Measurements from ENCODE around the gene TLN1.
A peak's percentile ranks its signal among the peaks of the same experiment; 100 is the strongest.

TLN1 gene

DNA sequence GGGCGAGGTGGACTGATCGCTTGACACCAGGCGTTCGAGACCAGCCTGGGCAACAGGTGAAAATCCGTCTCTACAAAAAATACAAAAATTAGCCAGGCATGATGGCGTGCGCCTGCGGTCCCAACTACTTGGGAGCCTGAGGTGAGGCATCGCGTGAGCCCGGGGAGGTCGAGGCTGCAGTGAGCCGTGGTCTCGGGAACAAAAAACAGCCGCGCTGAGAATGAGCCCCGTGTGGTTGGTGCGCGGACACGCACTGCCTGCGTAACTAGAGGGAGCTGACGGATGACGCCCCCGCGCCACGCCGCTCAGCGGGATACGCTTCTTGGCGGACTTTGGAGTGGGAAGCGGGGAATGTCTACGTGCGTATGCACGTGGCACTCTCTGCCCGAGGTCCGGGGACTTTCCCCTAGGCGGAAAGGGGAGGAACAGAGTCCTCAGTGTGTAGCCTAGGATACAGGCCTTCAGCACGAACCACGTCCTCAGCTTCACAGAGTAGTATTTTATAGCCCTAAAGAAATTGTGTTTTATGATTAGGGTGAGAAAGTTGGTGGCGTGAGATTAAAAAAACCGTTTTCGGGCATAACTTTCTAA, 74.4 kb downstream of the TLN1 start, which contains the start of gene RMRP (continued):
- TF ChIP-seq, protein P1, sequence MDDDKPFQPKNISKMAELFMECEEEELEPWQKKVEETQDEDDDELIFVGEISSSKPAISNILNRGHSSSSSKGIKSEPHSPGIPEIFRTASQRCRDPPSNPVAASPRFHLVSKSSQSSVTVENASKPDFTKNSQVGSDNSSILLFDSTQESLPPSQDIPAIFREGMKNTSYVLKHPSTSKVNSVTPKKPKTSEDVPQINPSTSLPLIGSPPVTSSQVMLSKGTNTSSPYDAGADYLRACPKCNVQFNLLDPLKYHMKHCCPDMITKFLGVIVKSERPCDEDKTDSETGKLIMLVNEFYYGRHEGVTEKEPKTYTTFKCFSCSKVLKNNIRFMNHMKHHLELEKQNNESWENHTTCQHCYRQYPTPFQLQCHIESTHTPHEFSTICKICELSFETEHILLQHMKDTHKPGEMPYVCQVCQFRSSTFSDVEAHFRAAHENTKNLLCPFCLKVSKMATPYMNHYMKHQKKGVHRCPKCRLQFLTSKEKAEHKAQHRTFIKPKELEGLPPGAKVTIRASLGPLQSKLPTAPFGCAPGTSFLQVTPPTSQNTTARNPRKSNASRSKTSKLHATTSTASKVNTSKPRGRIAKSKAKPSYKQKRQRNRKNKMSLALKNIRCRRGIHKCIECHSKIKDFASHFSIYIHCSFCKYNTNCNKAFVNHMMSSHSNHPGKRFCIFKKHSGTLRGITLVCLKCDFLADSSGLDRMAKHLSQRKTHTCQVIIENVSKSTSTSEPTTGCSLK (tag by site-specific recombination; IDR thresholded peaks at IDR 0.05), result no peak
- TF ChIP-seq ZIC2 (tag by site-specific recombination; IDR thresholded peaks at IDR 0.05) (peak; percentile 87), MEIS1 (CRISPR knock-in tag; IDR thresholded peaks at IDR 0.05; ENCODE audit: borderline replicate concordance) (no peak), ZNF571 (tag by site-specific recombination; IDR thresholded peaks at IDR 0.05) (no peak), ZNF174 (tag by site-specific recombination; IDR thresholded peaks at IDR 0.05) (no peak), ZNF112 (tag by site-specific recombination; IDR thresholded peaks at IDR 0.05) (no peak), ZNF146 (tag by site-specific recombination; IDR thresholded peaks at IDR 0.05) (no peak), GLIS2 (tag by site-specific recombination; IDR thresholded peaks at IDR 0.05) (peak; percentile 97), ZNF214 (tag by site-specific recombination; IDR thresholded peaks at IDR 0.05; ENCODE audit: borderline replicate concordance) (no peak), ZNF211 (tag by site-specific recombination; IDR thresholded peaks at IDR 0.05; ENCODE audit: low read depth) (no peak), ZNF114 (tag by site-specific recombination; IDR thresholded peaks at IDR 0.05) (no peak), MYNN (tag by site-specific recombination; IDR thresholded peaks at IDR 0.05; ENCODE audit: borderline replicate concordance) (no peak; the same call in 1 of the 2 replicates), ZNF423 (tag by site-specific recombination; IDR thresholded peaks at IDR 0.05) (no peak), ZNF48 (tag by site-specific recombination; IDR thresholded peaks at IDR 0.05) (no peak), ZNF76 (tag by site-specific recombination; IDR thresholded peaks at IDR 0.05; ENCODE audit: borderline replicate concordance, low read depth) (peak; percentile 65; the same call in 1 of the 2 replicates), ZBTB48 (tag by site-specific recombination; IDR thresholded peaks at IDR 0.05) (peak; percentile 69; the same call in 1 of the 2 replicates)
- TF ChIP-seq, protein P2, sequence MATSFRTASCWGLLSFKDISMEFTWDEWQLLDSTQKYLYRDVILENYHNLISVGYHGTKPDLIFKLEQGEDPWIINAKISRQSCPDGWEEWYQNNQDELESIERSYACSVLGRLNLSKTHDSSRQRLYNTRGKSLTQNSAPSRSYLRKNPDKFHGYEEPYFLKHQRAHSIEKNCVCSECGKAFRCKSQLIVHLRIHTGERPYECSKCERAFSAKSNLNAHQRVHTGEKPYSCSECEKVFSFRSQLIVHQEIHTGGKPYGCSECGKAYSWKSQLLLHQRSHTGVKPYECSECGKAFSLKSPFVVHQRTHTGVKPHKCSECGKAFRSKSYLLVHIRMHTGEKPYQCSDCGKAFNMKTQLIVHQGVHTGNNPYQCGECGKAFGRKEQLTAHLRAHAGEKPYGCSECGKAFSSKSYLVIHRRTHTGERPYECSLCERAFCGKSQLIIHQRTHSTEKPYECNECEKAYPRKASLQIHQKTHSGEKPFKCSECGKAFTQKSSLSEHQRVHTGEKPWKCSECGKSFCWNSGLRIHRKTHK (tag by site-specific recombination; IDR thresholded peaks at IDR 0.05), result no peak
- TF ChIP-seq, protein P3, sequence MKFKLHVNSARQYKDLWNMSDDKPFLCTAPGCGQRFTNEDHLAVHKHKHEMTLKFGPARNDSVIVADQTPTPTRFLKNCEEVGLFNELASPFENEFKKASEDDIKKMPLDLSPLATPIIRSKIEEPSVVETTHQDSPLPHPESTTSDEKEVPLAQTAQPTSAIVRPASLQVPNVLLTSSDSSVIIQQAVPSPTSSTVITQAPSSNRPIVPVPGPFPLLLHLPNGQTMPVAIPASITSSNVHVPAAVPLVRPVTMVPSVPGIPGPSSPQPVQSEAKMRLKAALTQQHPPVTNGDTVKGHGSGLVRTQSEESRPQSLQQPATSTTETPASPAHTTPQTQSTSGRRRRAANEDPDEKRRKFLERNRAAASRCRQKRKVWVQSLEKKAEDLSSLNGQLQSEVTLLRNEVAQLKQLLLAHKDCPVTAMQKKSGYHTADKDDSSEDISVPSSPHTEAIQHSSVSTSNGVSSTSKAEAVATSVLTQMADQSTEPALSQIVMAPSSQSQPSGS (tag by site-specific recombination; IDR thresholded peaks at IDR 0.05; ENCODE audit: low read depth), result no peak
- TF ChIP-seq, protein P4, sequence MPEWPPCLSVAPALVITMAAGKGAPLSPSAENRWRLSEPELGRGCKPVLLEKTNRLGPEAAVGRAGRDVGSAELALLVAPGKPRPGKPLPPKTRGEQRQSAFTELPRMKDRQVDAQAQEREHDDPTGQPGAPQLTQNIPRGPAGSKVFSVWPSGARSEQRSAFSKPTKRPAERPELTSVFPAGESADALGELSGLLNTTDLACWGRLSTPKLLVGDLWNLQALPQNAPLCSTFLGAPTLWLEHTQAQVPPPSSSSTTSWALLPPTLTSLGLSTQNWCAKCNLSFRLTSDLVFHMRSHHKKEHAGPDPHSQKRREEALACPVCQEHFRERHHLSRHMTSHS (tag by site-specific recombination; IDR thresholded peaks at IDR 0.05), result no peak
- TF ChIP-seq, protein P5, sequence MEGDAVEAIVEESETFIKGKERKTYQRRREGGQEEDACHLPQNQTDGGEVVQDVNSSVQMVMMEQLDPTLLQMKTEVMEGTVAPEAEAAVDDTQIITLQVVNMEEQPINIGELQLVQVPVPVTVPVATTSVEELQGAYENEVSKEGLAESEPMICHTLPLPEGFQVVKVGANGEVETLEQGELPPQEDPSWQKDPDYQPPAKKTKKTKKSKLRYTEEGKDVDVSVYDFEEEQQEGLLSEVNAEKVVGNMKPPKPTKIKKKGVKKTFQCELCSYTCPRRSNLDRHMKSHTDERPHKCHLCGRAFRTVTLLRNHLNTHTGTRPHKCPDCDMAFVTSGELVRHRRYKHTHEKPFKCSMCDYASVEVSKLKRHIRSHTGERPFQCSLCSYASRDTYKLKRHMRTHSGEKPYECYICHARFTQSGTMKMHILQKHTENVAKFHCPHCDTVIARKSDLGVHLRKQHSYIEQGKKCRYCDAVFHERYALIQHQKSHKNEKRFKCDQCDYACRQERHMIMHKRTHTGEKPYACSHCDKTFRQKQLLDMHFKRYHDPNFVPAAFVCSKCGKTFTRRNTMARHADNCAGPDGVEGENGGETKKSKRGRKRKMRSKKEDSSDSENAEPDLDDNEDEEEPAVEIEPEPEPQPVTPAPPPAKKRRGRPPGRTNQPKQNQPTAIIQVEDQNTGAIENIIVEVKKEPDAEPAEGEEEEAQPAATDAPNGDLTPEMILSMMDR (tag by site-specific recombination; IDR thresholded peaks at IDR 0.05), result peak; percentile 89
- TF ChIP-seq, protein P6, sequence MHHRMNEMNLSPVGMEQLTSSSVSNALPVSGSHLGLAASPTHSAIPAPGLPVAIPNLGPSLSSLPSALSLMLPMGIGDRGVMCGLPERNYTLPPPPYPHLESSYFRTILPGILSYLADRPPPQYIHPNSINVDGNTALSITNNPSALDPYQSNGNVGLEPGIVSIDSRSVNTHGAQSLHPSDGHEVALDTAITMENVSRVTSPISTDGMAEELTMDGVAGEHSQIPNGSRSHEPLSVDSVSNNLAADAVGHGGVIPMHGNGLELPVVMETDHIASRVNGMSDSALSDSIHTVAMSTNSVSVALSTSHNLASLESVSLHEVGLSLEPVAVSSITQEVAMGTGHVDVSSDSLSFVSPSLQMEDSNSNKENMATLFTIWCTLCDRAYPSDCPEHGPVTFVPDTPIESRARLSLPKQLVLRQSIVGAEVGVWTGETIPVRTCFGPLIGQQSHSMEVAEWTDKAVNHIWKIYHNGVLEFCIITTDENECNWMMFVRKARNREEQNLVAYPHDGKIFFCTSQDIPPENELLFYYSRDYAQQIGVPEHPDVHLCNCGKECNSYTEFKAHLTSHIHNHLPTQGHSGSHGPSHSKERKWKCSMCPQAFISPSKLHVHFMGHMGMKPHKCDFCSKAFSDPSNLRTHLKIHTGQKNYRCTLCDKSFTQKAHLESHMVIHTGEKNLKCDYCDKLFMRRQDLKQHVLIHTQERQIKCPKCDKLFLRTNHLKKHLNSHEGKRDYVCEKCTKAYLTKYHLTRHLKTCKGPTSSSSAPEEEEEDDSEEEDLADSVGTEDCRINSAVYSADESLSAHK (tag by site-specific recombination; IDR thresholded peaks at IDR 0.05), result peak; percentile 66
- TF ChIP-seq, protein P7, sequence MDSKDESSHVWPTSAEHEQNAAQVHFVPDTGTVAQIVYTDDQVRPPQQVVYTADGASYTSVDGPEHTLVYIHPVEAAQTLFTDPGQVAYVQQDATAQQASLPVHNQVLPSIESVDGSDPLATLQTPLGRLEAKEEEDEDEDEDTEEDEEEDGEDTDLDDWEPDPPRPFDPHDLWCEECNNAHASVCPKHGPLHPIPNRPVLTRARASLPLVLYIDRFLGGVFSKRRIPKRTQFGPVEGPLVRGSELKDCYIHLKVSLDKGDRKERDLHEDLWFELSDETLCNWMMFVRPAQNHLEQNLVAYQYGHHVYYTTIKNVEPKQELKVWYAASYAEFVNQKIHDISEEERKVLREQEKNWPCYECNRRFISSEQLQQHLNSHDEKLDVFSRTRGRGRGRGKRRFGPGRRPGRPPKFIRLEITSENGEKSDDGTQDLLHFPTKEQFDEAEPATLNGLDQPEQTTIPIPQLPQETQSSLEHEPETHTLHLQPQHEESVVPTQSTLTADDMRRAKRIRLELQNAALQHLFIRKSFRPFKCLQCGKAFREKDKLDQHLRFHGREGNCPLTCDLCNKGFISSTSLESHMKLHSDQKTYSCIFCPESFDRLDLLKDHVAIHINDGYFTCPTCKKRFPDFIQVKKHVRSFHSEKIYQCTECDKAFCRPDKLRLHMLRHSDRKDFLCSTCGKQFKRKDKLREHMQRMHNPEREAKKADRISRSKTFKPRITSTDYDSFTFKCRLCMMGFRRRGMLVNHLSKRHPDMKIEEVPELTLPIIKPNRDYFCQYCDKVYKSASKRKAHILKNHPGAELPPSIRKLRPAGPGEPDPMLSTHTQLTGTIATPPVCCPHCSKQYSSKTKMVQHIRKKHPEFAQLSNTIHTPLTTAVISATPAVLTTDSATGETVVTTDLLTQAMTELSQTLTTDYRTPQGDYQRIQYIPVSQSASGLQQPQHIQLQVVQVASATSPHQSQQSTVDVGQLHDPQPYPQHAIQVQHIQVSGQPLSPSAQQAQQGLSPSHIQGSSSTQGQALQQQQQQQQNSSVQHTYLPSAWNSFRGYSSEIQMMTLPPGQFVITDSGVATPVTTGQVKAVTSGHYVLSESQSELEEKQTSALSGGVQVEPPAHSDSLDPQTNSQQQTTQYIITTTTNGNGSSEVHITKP (tag by site-specific recombination; IDR thresholded peaks at IDR 0.05), result peak; percentile 62
- TF ChIP-seq, protein P8, sequence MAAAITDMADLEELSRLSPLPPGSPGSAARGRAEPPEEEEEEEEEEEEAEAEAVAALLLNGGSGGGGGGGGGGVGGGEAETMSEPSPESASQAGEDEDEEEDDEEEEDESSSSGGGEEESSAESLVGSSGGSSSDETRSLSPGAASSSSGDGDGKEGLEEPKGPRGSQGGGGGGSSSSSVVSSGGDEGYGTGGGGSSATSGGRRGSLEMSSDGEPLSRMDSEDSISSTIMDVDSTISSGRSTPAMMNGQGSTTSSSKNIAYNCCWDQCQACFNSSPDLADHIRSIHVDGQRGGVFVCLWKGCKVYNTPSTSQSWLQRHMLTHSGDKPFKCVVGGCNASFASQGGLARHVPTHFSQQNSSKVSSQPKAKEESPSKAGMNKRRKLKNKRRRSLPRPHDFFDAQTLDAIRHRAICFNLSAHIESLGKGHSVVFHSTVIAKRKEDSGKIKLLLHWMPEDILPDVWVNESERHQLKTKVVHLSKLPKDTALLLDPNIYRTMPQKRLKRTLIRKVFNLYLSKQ (tag by site-specific recombination; IDR thresholded peaks at IDR 0.05; ENCODE audit: borderline replicate concordance), result no peak
